AG04450 (cell line): ENCODE results near the gene PDE1C. TPM values are rescaled to one million over a fixed set of nuclear protein-coding genes. Genes with fewer than 3 reads are reported as not detected.

Experiments
- CTCF ChIA-PET: fragments of 300-600, 350-600 bp; formaldehyde crosslinking; extraction: SDS; loops from one replicate; lab custom pipeline; 2022; ENCODE audit warnings: antibody characterized with exemption, inconsistent platforms; lab: Charles Lee
- POLR2A ChIA-PET: fragments of 350-600 bp; formaldehyde crosslinking; extraction: SDS; loops from one replicate; lab custom pipeline; 2021; ENCODE audit warnings: antibody characterized with exemption, inconsistent platforms; lab: Yijun Ruan, JAX
- DNase-seq: peaks from one replicate; pipeline ENCODE4 v3.0.0-alpha.2; 2011; ENCODE audit warnings: low read depth, low spot score
- H3K27ac ChIP-seq: one replicate; pipeline ENCODE4 v1.5.1; 2012; ENCODE audit warnings: low read depth, low read length, control low read depth
- H3K27me3 ChIP-seq: one replicate; pipeline ENCODE4 v1.6.0; 2012; ENCODE audit warnings: low read length; ENCODE audit not compliant: control insufficient read depth, insufficient read depth
- H3K4me3 ChIP-seq: 2 replicates; pipeline ENCODE4 v1.5.1; 2011; ENCODE audit warnings: mild to moderate bottlenecking, low read depth, low read length, control low read depth
- H3K9me3 ChIP-seq: 2 replicates; pipeline ENCODE4 v1.5.1; 2012; ENCODE audit warnings: low read length; ENCODE audit not compliant: control insufficient read depth, insufficient read depth
- CTCF ChIP-seq: IDR thresholded peaks from 2 replicates; pipeline ENCODE4 v1.5.1; 2011; ENCODE audit warnings: low read depth, low read length, control low read depth, inconsistent platforms
- polyA plus RNA-seq: library from polyadenylated mRNA; depleted of rRNA; stranded (reverse); fragments of >200 nt; gene quantifications from 2 replicates; pipeline ENCODE4 v1.2.3, GENCODE V29; 2011

The PDE1C gene
- polyA plus RNA-seq, 1 experiment, result 3.8 TPM

DNA sequence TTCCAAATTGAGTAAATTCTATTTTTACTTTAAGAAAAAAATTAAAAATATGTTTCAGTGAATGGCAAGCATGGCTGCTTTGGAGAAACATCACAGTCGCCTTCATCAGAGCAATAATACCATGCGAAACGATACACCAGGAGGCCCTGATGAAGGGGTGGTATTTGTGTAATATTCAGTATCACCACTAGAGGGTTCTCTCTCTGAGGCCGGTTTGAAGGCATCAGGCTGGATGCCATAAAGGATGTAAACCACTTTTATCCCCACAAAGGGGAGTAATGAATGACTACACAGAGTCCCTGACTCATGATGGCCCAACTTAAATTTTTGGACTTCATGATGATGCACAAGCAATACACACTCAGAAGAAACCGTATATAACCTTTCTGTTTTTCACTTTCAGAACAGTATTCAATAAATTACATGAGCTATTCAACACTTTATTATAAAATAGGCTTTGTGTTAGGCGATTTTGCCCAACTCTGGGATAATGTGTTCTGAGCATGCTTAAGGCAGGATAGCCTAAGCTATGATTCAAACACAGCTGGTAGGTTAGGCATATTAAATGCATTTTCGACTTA lies 287.7 kb downstream of the PDE1C start:
- no peak for DNase-seq
- peak; percentile 51 for TF ChIP-seq CTCF
- no peaks in the 10 kb centered on the region for H3K9me3 ChIP-seq
- CTCF ChIA-PET, result interaction anchor here (0.9 to 1.6 kb wide), 4 partner anchors 9 to 429 kb away, joined by 3 to 7 read pairs (median 4); no protein-coding TSS in a partner anchor
- H3K27me3 ChIP-seq, result no peaks in the 10 kb centered on the region
- no peak overlapping the region for H3K4me3 ChIP-seq
- POLR2A ChIA-PET, result no interaction called here
- no peak overlapping the region for H3K27ac ChIP-seq

DNA sequence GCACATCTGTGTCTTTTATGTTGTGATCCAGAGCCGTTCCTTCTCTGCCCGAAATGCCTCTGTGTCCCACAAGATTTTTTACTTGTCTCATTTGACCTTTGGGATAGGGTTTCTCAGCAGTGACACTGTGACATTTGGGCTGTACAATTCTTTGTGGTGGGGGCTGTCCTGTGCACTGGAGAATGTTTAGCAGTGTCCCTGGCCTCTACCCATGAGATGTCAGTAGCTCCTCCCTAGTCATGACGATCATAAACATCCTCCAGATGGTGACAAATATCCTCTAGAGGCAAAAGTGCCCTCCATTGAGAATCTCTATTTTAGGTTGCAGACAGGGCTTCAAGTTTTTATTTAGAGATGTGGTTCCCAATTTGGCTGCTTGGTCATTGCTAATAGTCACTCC lies 291.9 kb downstream of the PDE1C start:
- Histone ChIP-seq H3K27me3 (no peaks in the 10 kb centered on the region), H3K27ac (no peak overlapping the region), H3K4me3 (no peak overlapping the region), H3K9me3 (peaks cover 5% of the 10 kb centered on the region)
- ChIA-PET POLR2A (no interaction called here), CTCF (no interaction called here)
- no peak for TF ChIP-seq CTCF
- DNase-seq, result no peak

GRCh38 chr7:31776616-31777015 lies 293.6 kb downstream of the PDE1C start:
- CTCF ChIA-PET, result no interaction called here
- H3K4me3 ChIP-seq, result no peak overlapping the region
- no peaks in the 10 kb centered on the region for H3K27me3 ChIP-seq
- POLR2A ChIA-PET, result no interaction called here
- no peak overlapping the region for H3K27ac ChIP-seq
- peaks cover 9% of the 10 kb centered on the region for H3K9me3 ChIP-seq
- TF ChIP-seq CTCF, result no peak
- DNase-seq, result no peak

GRCh38 chr7:31775556-31775955 lies 294.7 kb downstream of the PDE1C start:
- Histone ChIP-seq H3K4me3 (no peak overlapping the region), H3K9me3 (peaks cover 9% of the 10 kb centered on the region), H3K27ac (no peak overlapping the region), H3K27me3 (no peaks in the 10 kb centered on the region)
- DNase-seq, result no peak
- POLR2A ChIA-PET, result interaction anchor here (0.8 kb wide), 1 partner anchor 16 kb away, joined by 3 read pairs; no protein-coding TSS in a partner anchor
- no peak for TF ChIP-seq CTCF
- CTCF ChIA-PET, result no interaction called here

GRCh38 chr7:31772211-31772610 lies 298.0 kb downstream of the PDE1C start:
- DNase-seq, result no peak
- peaks cover 9% of the 10 kb centered on the region for H3K9me3 ChIP-seq
- no peak for TF ChIP-seq CTCF
- POLR2A ChIA-PET, result no interaction called here
- H3K4me3 ChIP-seq, result no peak overlapping the region
- CTCF ChIA-PET, result interaction anchor here (1.7 kb wide), 1 partner anchor 10 kb away, joined by 3 read pairs; no protein-coding TSS in a partner anchor
- H3K27ac ChIP-seq, result no peak overlapping the region
- no peaks in the 10 kb centered on the region for H3K27me3 ChIP-seq
